CD4-positive, CD25-positive, alpha-beta regulatory T cell (primary cell): ENCODE results near the gene FHIT. TPM values are rescaled to one million over a fixed set of nuclear protein-coding genes. Genes with fewer than 3 reads are reported as not detected.

Source experiments
- ATAC-seq, 2 donors: fragments of 150-1000 bp; cut with Tn5 transposase; one replicate each; pipeline ENCODE4 v1.10.0; 2021; ENCODE audit warnings: low read depth in 2 of 2, moderate number of reproducible peaks in 2 of 2, moderate library complexity in 1 of 2
- DNase-seq, 3 donors: peaks; one replicate each; pipeline versions ENCODE4 v3.0.0 to v3.0.0-alpha.2; 2012 to 2022; ENCODE audit warnings: mixed read lengths in 1 of 3
- H3K27ac ChIP-seq: one replicate; pipeline ENCODE4 v1.7.0; 2013; ENCODE audit warnings: mild to moderate bottlenecking, low read length; ENCODE audit not compliant: insufficient read depth, poor library complexity, severe bottlenecking
- H3K27me3 ChIP-seq: one replicate; pipeline ENCODE4 v1.7.0; 2013; ENCODE audit warnings: low read length; ENCODE audit not compliant: control insufficient read depth, insufficient read depth
- H3K36me3 ChIP-seq: one replicate; pipeline ENCODE4 v1.7.0; 2013; ENCODE audit warnings: mild to moderate bottlenecking, low read length, moderate library complexity; ENCODE audit not compliant: control insufficient read depth, insufficient read depth
- H3K4me1 ChIP-seq: 2 replicates; pipeline ENCODE4 v1.7.0; 2013; ENCODE audit warnings: mild to moderate bottlenecking, low read length; ENCODE audit not compliant: insufficient read depth, control insufficient read depth, poor library complexity, severe bottlenecking
- H3K4me3 ChIP-seq: one replicate; pipeline ENCODE4 v1.7.0; 2013; ENCODE audit warnings: low read depth, mild to moderate bottlenecking, low read length, moderate library complexity
- H3K9me3 ChIP-seq, 2 experiments: 1 replicate in 1 of 2; 2 replicates in 1 of 2; pipeline ENCODE4 v1.7.0; 2013; ENCODE audit warnings: low read length in 2 of 2, mild to moderate bottlenecking in 1 of 2, moderate library complexity in 1 of 2; ENCODE audit not compliant: control insufficient read depth in 2 of 2
- H3K27ac Mint-ChIP-seq, 3 donors: one replicate each; pipeline ENCODE4 v1.8.0; 2020 to 2022; ENCODE audit warnings: mild to moderate bottlenecking in 3 of 3, mixed read lengths in 3 of 3, moderate library complexity in 2 of 3
- H3K27me3 Mint-ChIP-seq: one replicate; pipeline ENCODE4 v1.8.0; 2022; ENCODE audit warnings: mild to moderate bottlenecking, mixed read lengths
- H3K36me3 Mint-ChIP-seq: one replicate; pipeline ENCODE4 v1.8.0; 2020; ENCODE audit warnings: mixed read lengths
- H3K4me1 Mint-ChIP-seq, 4 donors: one replicate each; pipeline ENCODE4 v1.8.0; 2020 to 2022; ENCODE audit warnings: mixed read lengths in 4 of 4, mild to moderate bottlenecking in 1 of 4
- H3K4me3 Mint-ChIP-seq, 4 donors: one replicate each; pipeline ENCODE4 v1.8.0; 2020 to 2022; ENCODE audit warnings: mild to moderate bottlenecking in 4 of 4, mixed read lengths in 4 of 4, moderate library complexity in 3 of 4
- H3K9me3 Mint-ChIP-seq, 7 donors: one replicate each; pipeline ENCODE4 v1.8.0; 2020 to 2022; ENCODE audit warnings: mixed read lengths in 7 of 7, mild to moderate bottlenecking in 3 of 7, moderate library complexity in 2 of 7
- polyA plus RNA-seq, 4 donors: library from polyadenylated mRNA; unstranded; fragments of 300-500 nt; fragmentation: Illumina TruSeq; gene quantifications; one replicate each; pipeline ENCODE4 v1.2.3, GENCODE V29; 2021
- total RNA-seq: library from RNA; stranded (reverse); gene quantifications from one replicate; pipeline ENCODE4 v1.2.3, GENCODE V29; 2022

Gene FHIT
- total and polyA plus RNA-seq, 5 donors from 2014 or later = 7.8 to 120 (median 14.4) TPM

DNA sequence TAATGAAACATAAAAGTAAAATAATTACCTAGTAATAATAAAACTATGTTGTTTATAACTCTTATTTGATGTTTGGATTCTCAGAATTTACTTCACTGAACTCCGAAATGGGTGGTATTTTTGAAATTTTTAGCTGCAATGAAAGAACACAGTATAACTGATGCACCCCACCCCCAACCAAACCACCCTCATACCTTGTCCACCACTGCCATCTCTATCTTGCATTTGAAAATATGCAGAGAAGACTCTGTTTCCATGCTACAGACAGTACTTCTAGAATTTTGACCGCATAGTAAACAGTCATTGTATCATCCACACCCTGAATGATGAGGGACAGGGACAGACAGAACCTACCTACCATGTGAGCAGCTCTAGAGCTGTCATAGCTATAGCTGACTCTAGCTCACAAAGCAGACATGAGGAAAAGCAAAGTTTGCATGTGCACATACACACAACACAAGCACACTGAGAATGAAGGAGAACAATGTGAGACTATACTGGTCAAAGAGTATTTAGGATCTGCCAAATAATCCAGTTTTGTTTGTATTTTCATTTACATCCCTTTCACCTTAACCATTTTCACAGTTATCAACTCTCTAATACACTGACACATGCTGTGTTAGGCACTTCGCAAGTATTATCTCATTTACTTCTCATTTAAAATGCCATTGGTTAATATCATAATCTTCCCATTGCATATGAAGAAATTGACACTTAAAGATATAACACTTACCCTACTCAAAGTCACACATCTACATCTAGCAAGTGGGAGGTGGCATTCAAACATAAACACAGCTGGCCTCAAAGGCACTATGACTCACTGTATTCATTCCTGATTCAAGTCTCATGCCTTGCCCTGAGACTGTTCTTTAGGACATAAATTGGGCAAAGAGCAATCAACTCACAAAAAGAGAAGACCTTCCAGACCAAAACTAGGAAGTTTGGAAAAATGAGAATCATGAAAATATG, 1186.8 kb downstream of the FHIT start:
- H3K4me1 ChIP-seq = peaks cover 32% of the 10 kb centered on the region
- H3K27ac Mint-ChIP-seq = peak overlapping the region; percentile 88 to 89 (median 88)
- no peaks in the 10 kb centered on the region for H3K27me3 Mint-ChIP-seq
- peak overlapping the region; percentile 35 for H3K4me3 ChIP-seq
- H3K9me3 ChIP-seq = no peaks in the 10 kb centered on the region
- no peaks in the 10 kb centered on the region for H3K36me3 ChIP-seq
- H3K9me3 Mint-ChIP-seq = peaks cover 0 to 1% (median 0%) of the 10 kb centered on the region in 7 donors
- DNase-seq (peak in 2 of 3 donors; percentile 37 to 65), ATAC-seq (peak; percentile 76 to 80)
- peak overlapping the region in 2 of 4 donors; percentile 45 to 60 for H3K4me3 Mint-ChIP-seq
- peaks cover 20 to 63% (median 44%) of the 10 kb centered on the region in 4 donors for H3K4me1 Mint-ChIP-seq
- H3K27ac ChIP-seq = peak overlapping the region; percentile 52
- H3K27me3 ChIP-seq = no peaks in the 10 kb centered on the region
- no peaks in the 10 kb centered on the region for H3K36me3 Mint-ChIP-seq

DNA sequence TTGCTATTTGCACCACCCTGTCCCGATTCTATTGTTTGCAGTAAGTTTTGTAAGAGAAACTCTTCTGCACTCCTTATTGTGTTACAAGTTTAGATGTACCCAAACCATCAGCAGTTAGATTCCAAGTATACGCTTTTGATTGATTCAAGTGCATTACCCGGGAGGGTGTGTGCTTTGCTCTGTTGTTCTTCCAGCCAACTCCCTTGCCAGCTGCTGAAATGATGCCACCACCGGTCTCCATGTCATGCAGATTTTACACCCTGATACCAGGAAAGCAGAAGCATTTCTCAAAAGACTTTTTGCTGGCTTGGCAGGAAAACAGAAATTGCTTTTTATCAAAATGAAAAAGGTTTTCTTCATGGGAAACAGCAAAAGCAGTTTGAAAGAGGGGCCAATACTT, 1194.8 kb downstream of the FHIT start:
- Mint-ChIP-seq H3K4me1 (peaks cover 15 to 62% (median 45%) of the 10 kb centered on the region in 4 donors), H3K27me3 (no peaks in the 10 kb centered on the region)
- peak overlapping the region; percentile 34 for H3K27ac ChIP-seq

DNA sequence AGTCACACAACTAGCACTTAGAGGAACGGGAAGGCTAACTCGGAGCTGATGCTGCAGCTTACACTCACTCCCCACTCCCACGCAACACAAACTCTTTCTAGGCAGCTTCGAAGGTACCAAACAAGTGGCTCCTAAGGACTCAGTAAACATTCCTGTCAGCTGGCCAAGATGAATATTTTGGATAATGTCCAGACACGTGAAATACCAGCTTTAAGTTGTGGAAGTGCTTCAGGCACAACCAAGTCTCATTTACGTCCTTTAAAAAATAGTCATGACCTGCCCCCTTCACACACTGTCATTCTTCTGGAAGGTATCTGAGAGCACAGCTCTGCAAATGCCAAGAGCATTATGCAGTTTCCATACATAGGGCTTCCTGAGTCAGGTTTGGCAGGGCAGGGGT, 1195.5 kb downstream of the FHIT start:
- peaks cover 4% of the 10 kb centered on the region for H3K36me3 Mint-ChIP-seq
- H3K27ac Mint-ChIP-seq = peak overlapping the region in 2 of 3 donors; percentile 29 to 87
- H3K4me1 ChIP-seq = peaks cover 29% of the 10 kb centered on the region
- no peaks in the 10 kb centered on the region for H3K9me3 ChIP-seq
- DNase-seq = no peak
- H3K27ac ChIP-seq = peak overlapping the region; percentile 20
- H3K4me1 Mint-ChIP-seq = peaks cover 15 to 60% (median 43%) of the 10 kb centered on the region in 4 donors
- peaks cover 2% of the 10 kb centered on the region for H3K36me3 ChIP-seq
- ATAC-seq = no peak
- peak overlapping the region; percentile 35 for H3K4me3 ChIP-seq
- no peaks in the 10 kb centered on the region for H3K27me3 Mint-ChIP-seq
- H3K4me3 Mint-ChIP-seq = peak overlapping the region in 2 of 4 donors; percentile 62 to 63
- peaks cover 0 to 6% (median under 1%) of the 10 kb centered on the region in 7 donors for H3K9me3 Mint-ChIP-seq
- H3K27me3 ChIP-seq = no peaks in the 10 kb centered on the region

More for the DNA sequence above, 1194.8 kb downstream of the FHIT start:
- Mint-ChIP-seq H3K9me3 (peaks cover 0 to 6% (median 0%) of the 10 kb centered on the region in 7 donors), H3K27ac (peak overlapping the region; percentile 22 to 92 (median 87)), H3K36me3 (peaks cover 4% of the 10 kb centered on the region), H3K4me3 (peak overlapping the region in 2 of 4 donors; percentile 62 to 63)
- H3K9me3 ChIP-seq = no peaks in the 10 kb centered on the region
- DNase-seq (peak in 1 of 3 donors; percentile 89), ATAC-seq (peak; percentile 44 to 48)
- H3K4me3 ChIP-seq = peak overlapping the region; percentile 35
- peaks cover 33% of the 10 kb centered on the region for H3K4me1 ChIP-seq
- peaks cover 2% of the 10 kb centered on the region for H3K36me3 ChIP-seq
- H3K27me3 ChIP-seq = no peaks in the 10 kb centered on the region

DNA sequence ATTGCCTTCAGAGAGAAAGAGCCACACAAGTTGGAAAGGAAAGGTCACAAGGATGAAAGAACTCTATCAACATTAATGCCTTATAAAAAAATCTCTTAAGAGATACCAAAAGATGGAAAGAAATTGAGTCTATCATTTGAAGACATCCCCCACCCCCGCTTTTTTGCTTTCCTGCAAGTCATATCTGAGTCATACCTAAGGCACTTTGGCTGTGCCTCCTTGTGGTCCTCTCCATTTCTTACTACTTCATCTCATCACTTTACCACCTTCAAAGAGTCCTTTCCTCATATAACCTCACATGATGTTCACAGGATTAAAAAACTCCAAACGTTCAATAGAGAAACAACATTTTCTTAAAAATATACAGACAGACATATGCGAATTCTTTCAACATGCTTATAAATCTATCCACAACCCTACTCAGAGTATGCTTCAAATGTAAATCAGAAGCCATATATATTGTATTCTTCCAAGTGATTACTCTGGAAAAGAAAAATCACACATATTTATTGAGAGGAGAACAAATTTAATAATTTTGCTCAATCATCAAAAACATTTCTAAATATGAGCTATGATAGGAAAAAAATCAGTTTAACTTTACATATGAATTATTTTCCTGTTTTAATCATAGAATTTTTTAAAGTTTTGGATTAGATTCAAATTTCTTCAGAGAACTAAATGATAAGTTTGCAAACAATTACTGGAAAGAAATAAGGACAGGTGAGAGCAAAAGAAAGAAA, 1197.6 kb downstream of the FHIT start:
- H3K27me3 ChIP-seq = no peaks in the 10 kb centered on the region
- DNase-seq = peak in 2 of 3 donors; percentile 10 to 70
- peak overlapping the region; percentile 36 for H3K27ac ChIP-seq
- peaks cover 2% of the 10 kb centered on the region for H3K36me3 ChIP-seq
- no peaks in the 10 kb centered on the region for H3K9me3 ChIP-seq
- Mint-ChIP-seq H3K4me3 (peak overlapping the region in 3 of 4 donors; percentile 6 to 12 (median 8)), H3K9me3 (peaks cover 0 to 6% (median 2%) of the 10 kb centered on the region in 7 donors), H3K4me1 (peaks cover 19 to 65% (median 50%) of the 10 kb centered on the region in 4 donors), H3K27me3 (no peaks in the 10 kb centered on the region), H3K36me3 (peaks cover 4% of the 10 kb centered on the region), H3K27ac (peak overlapping the region; percentile 3 to 87 (median 76))
- peaks cover 33% of the 10 kb centered on the region for H3K4me1 ChIP-seq
- no peak for ATAC-seq
- H3K4me3 ChIP-seq = peak overlapping the region; percentile 47

DNA sequence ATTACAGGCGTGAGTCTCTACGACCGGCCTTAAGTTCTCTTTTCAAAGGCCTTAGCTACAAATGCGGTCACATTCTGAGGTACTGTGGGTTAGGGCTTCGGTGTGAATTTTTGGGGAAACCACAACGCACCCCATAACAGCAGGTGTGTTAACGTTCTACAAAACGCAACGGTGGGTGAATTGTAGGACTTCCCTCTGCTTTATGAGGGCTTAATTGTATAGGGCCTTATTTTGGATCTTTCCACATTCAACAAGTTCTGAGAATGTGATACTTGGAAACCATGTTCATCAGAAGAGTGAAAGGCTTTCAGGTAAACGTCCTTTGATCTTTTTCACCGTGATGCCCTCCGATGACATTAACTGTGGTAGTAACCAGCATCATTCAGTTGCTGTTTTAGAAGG, 1202.8 kb downstream of the FHIT start:
- Mint-ChIP-seq H3K27me3 (no peaks in the 10 kb centered on the region), H3K27ac (peak overlapping the region; percentile 93 to 99 (median 98)), H3K9me3 (peaks cover 0 to 16% (median 0%) of the 10 kb centered on the region in 7 donors), H3K4me1 (peaks cover 25 to 70% (median 52%) of the 10 kb centered on the region in 4 donors), H3K36me3 (peaks cover 8% of the 10 kb centered on the region), H3K4me3 (peak overlapping the region; percentile 43 to 85 (median 82))
- DNase-seq (peak; percentile 6 to 96 (median 76)), ATAC-seq (peak; percentile 80 to 83)
- peaks cover 0 to 5% of the 10 kb centered on the region in 2 experiments for H3K9me3 ChIP-seq
- H3K27me3 ChIP-seq = no peaks in the 10 kb centered on the region
- peak overlapping the region; percentile 81 for H3K4me3 ChIP-seq
- peaks cover 37% of the 10 kb centered on the region for H3K4me1 ChIP-seq
- peak overlapping the region; percentile 81 for H3K27ac ChIP-seq
- no peaks in the 10 kb centered on the region for H3K36me3 ChIP-seq

DNA sequence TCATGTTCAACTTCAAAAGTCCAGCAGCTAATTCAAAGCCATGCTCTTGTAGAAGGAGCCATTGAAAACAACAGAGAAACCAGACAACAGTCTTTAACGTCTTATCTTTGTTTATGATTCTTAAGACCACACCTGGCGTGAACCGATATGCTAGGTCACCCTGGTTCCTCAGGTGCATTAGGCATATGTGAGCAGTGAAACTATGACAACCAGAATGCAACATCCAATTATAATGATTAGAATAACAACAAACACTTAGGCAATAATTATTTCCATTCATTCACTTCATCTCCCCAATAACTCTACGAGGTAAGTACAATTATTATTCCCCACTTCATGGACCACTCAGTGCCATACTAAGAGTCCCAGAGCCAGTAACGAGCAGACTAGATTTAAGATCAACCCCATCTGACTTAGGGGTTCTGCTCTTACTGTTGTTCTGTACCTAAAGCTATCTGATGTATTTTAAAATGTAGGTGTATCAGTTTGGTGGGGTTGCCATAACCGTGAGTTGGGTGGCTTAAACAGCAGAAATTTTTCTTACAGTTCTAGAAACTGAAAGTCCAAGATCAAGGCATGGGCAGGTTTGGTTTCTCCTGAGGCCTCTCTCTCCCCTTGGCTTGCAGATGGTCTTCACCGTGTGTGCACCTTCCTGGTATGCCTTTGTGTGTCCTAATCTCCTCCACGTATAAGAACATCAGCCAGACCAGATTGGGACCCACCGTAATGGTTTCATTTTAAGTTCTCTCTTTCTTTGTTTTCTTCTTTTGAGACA, 1203.6 kb downstream of the FHIT start:
- Histone ChIP-seq H3K36me3 (no peaks in the 10 kb centered on the region), H3K9me3 (peaks cover 0 to 5% of the 10 kb centered on the region in 2 experiments), H3K4me1 (peaks cover 34% of the 10 kb centered on the region), H3K27me3 (no peaks in the 10 kb centered on the region), H3K4me3 (peak overlapping the region; percentile 81), H3K27ac (peak overlapping the region; percentile 81)
- peak; percentile 16 to 21 for ATAC-seq
- peaks cover 4% of the 10 kb centered on the region for H3K36me3 Mint-ChIP-seq
- H3K27ac Mint-ChIP-seq = peak overlapping the region; percentile 93 to 99 (median 98)
- peak overlapping the region; percentile 43 to 85 (median 82) for H3K4me3 Mint-ChIP-seq
- peaks cover 17 to 63% (median 47%) of the 10 kb centered on the region in 4 donors for H3K4me1 Mint-ChIP-seq
- H3K9me3 Mint-ChIP-seq = peaks cover 0 to 16% (median 0%) of the 10 kb centered on the region in 7 donors
- H3K27me3 Mint-ChIP-seq = no peaks in the 10 kb centered on the region
- peak in 2 of 3 donors; percentile 56 to 61 for DNase-seq
